Parathyroid adenoma (tissue), 2 donors: ENCODE results near the gene TTC39A.
"Not testable (repeated sequence)": the region's sequence is repeated elsewhere in the genome, so short reads cannot be mapped to it uniquely, and the experiment has no call there.

Source experiments
- H2AFZ ChIP-seq: fragments of 300-600 bp; sonication (generic); one replicate; pipeline ENCODE4 v1.7.0; 2017; ENCODE audit warnings: antibody characterized with exemption, mild to moderate bottlenecking
- H3K27ac ChIP-seq: fragments of 300-600 bp; sonication (generic); one replicate; pipeline ENCODE4 v1.7.0; 2017
- H3K27me3 ChIP-seq: fragments of 300-600 bp; sonication (generic); one replicate; pipeline ENCODE4 v1.7.0; 2017; ENCODE audit warnings: low read length; ENCODE audit not compliant: control insufficient read depth, insufficient read depth
- H3K36me3 ChIP-seq: fragments of 300-600 bp; sonication (generic); one replicate; pipeline ENCODE4 v1.7.0; 2017; ENCODE audit warnings: low read length; ENCODE audit not compliant: control insufficient read depth, insufficient read depth
- H3K4me1 ChIP-seq: fragments of 300-600 bp; sonication (generic); one replicate; pipeline ENCODE4 v1.7.0; 2017; ENCODE audit warnings: control low read depth
- H3K4me2 ChIP-seq: fragments of 300-600 bp; sonication (generic); one replicate; pipeline ENCODE4 v1.7.0; 2017; ENCODE audit warnings: low read length
- H3K4me3 ChIP-seq: fragments of 300-600 bp; sonication (generic); one replicate; pipeline ENCODE4 v1.7.0; 2017; ENCODE audit warnings: low read depth, low read length
- H3K79me2 ChIP-seq: fragments of 300-600 bp; sonication (generic); one replicate; pipeline ENCODE4 v1.7.0; 2017; ENCODE audit warnings: control low read depth
- H3K9ac ChIP-seq: fragments of 300-600 bp; sonication (generic); one replicate; pipeline ENCODE4 v1.7.0; 2017; ENCODE audit warnings: mild to moderate bottlenecking
- H3K9me3 ChIP-seq: fragments of 300-600 bp; sonication (generic); one replicate; pipeline ENCODE4 v1.7.0; 2017; ENCODE audit warnings: low read length; ENCODE audit not compliant: control insufficient read depth
- CTCF ChIP-seq: fragments of 300-600 bp; sonication (generic); IDR thresholded peaks from one replicate; pipeline ENCODE4 v1.7.0; 2017; ENCODE audit warnings: antibody characterized with exemption, mild to moderate bottlenecking
- donor health status: primary hyperparathyroidism.

TTC39A gene

GRCh38 chr1:51327386-51327785 lies 3.0 kb downstream of the TTC39A start:
- no peaks in the 10 kb centered on the region for H3K36me3 ChIP-seq
- no peaks in the 10 kb centered on the region for H3K27me3 ChIP-seq
- H3K4me1 ChIP-seq, result peaks cover 4% of the 10 kb centered on the region
- H3K9ac ChIP-seq, result no peak overlapping the region
- no peak overlapping the region for H3K27ac ChIP-seq
- H3K4me2 ChIP-seq, result no peak overlapping the region
- no peaks in the 10 kb centered on the region for H3K79me2 ChIP-seq
- H3K4me3 ChIP-seq, result no peak overlapping the region
- no peaks in the 10 kb centered on the region for H3K9me3 ChIP-seq
- no peak overlapping the region for H2AFZ ChIP-seq
- no peak for TF ChIP-seq CTCF

- no peak for TF ChIP-seq CTCF
- no peaks in the 10 kb centered on the region for H3K79me2 ChIP-seq
- no peak overlapping the region for H3K9ac ChIP-seq
- H3K9me3 ChIP-seq, result no peaks in the 10 kb centered on the region
- H3K4me2 ChIP-seq, result no peak overlapping the region
- peaks cover 4% of the 10 kb centered on the region for H3K4me1 ChIP-seq
- H3K36me3 ChIP-seq, result no peaks in the 10 kb centered on the region
- H3K27me3 ChIP-seq, result no peaks in the 10 kb centered on the region
- no peak overlapping the region for H2AFZ ChIP-seq
- H3K4me3 ChIP-seq, result no peak overlapping the region
- no peak overlapping the region for H3K27ac ChIP-seq
Observed at GRCh38 chr1:51326839-51327238, 3.5 kb downstream of the TTC39A start.

GRCh38 chr1:51325878-51326755 lies 4.2 kb downstream of the TTC39A start:
- Histone ChIP-seq H3K4me3 (no peak overlapping the region), H3K9ac (no peak overlapping the region), H3K4me2 (no peak overlapping the region), H3K27me3 (no peaks in the 10 kb centered on the region), H3K79me2 (no peaks in the 10 kb centered on the region), H3K36me3 (no peaks in the 10 kb centered on the region), H3K4me1 (peaks cover under 1% of the 10 kb centered on the region), H3K9me3 (no peaks in the 10 kb centered on the region), H2AFZ (no peak overlapping the region), H3K27ac (no peak overlapping the region)
- no peak for TF ChIP-seq CTCF

GRCh38 chr1:51325391-51325790 lies 5.0 kb downstream of the TTC39A start:
- Histone ChIP-seq H2AFZ (no peak overlapping the region), H3K4me3 (no peak overlapping the region), H3K9me3 (no peaks in the 10 kb centered on the region), H3K4me2 (no peak overlapping the region), H3K27me3 (no peaks in the 10 kb centered on the region), H3K79me2 (no peaks in the 10 kb centered on the region), H3K4me1 (no peaks in the 10 kb centered on the region), H3K9ac (no peak overlapping the region), H3K27ac (no peak overlapping the region), H3K36me3 (no peaks in the 10 kb centered on the region)
- TF ChIP-seq CTCF, result no peak

GRCh38 chr1:51325011-51325385 lies 5.4 kb downstream of the TTC39A start:
- H2AFZ ChIP-seq, H3K36me3 ChIP-seq, H3K9ac ChIP-seq, H3K9me3 ChIP-seq, H3K79me2 ChIP-seq, H3K27me3 ChIP-seq, H3K27ac ChIP-seq, H3K4me2 ChIP-seq, H3K4me3 ChIP-seq, H3K4me1 ChIP-seq: not testable (repeated sequence)
